SU-DHL-6 (cell line): ENCODE measurements around the gene MLLT10.
"Not testable (repeated sequence)": the region's sequence is repeated elsewhere in the genome, so short reads cannot be mapped to it uniquely, and the experiment has no call there.

ENCODE experiments used
- H2AFZ ChIP-seq: fragments of 200-600 bp; sonication (generic); 2 replicates; pipeline ENCODE4 v1.6.1; 2014; ENCODE audit warnings: low read depth, mild to moderate bottlenecking, moderate library complexity, mixed read lengths, antibody characterized with exemption, low read length; ENCODE audit not compliant: severe bottlenecking
- H3F3A ChIP-seq: fragments of 200-600 bp; shearing (Covaris generic); 2 replicates; pipeline ENCODE4 v1.6.0; 2016; ENCODE audit warnings: antibody characterized with exemption, mild to moderate bottlenecking; ENCODE audit not compliant: insufficient read depth
- H3K27ac ChIP-seq: fragments of 200-600 bp; sonication (generic); 2 replicates; pipeline ENCODE4 v1.5.1; 2016; ENCODE audit warnings: low read depth, mild to moderate bottlenecking, low read length, moderate library complexity, mixed read lengths
- H3K27me3 ChIP-seq: fragments of 200-600 bp; sonication (generic), shearing (Covaris generic); 2 replicates; pipeline ENCODE4 v1.6.0; 2014; ENCODE audit warnings: mild to moderate bottlenecking, low read length
- H3K36me3 ChIP-seq: fragments of 200-600 bp; sonication (generic); 2 replicates; pipeline ENCODE4 v1.6.1; 2014; ENCODE audit warnings: mild to moderate bottlenecking, low read length, mixed read lengths
- H3K4me2 ChIP-seq: fragments of 300-600, 200-600 bp; shearing (Covaris generic), sonication (generic); 2 replicates; pipeline ENCODE4 v1.6.0; 2014; ENCODE audit warnings: low read length, low read depth, mild to moderate bottlenecking; ENCODE audit not compliant: poor library complexity, severe bottlenecking
- H3K4me3 ChIP-seq: fragments of 200-600 bp; sonication (generic); 2 replicates; pipeline ENCODE4 v1.5.1; 2014; ENCODE audit warnings: antibody characterized with exemption, low read length, mild to moderate bottlenecking, mixed read lengths; ENCODE audit not compliant: insufficient read depth, poor library complexity, severe bottlenecking
- H3K79me2 ChIP-seq: fragments of 200-600 bp; sonication (generic); 2 replicates; pipeline ENCODE4 v1.6.1; 2014; ENCODE audit warnings: mild to moderate bottlenecking, low read length, moderate library complexity; ENCODE audit not compliant: insufficient read depth
- H3K9ac ChIP-seq: fragments of 200-600 bp; sonication (generic); 2 replicates; pipeline ENCODE4 v1.7.0; 2014; ENCODE audit warnings: mild to moderate bottlenecking, low read length
- H3K9me2 ChIP-seq: fragments of 200-600 bp; sonication (generic); replicated peaks from 2 replicates; pipeline ENCODE4 v1.6.1; 2014; ENCODE audit warnings: low read length; ENCODE audit not compliant: insufficient read depth
- H3K9me3 ChIP-seq: fragments of 200-600 bp; sonication (generic); 2 replicates; pipeline ENCODE4 v1.6.1; 2014; ENCODE audit warnings: low read length, mixed read lengths; ENCODE audit not compliant: insufficient read depth
- H4K20me1 ChIP-seq: fragments of 200-600 bp; sonication (generic); 2 replicates; pipeline ENCODE4 v1.6.1; 2014; ENCODE audit warnings: low read depth, mild to moderate bottlenecking, antibody characterized with exemption, low read length, moderate library complexity, mixed read lengths
- CTCF ChIP-seq: fragments of 200-600 bp; sonication (generic); IDR thresholded peaks from one replicate; pipeline ENCODE4 v1.5.1; 2017; ENCODE audit warnings: antibody characterized with exemption, mild to moderate bottlenecking, low read length, moderate library complexity; ENCODE audit not compliant: insufficient read depth, poor library complexity, severe bottlenecking
- EZH2phosphoT487 ChIP-seq: fragments of 200-600 bp; sonication (generic), shearing (Covaris generic); conservative IDR thresholded peaks from 2 replicates; pipeline ENCODE4 v1.6.1; 2018; ENCODE audit warnings: mild to moderate bottlenecking, antibody characterized with exemption, low read length, moderate library complexity, mixed read lengths

The MLLT10 gene

GRCh38 chr10:21579291-21579690, 45.3 kb downstream of the MLLT10 start:
- TF ChIP-seq EZH2phosphoT487, result no peak
- no peak for TF ChIP-seq CTCF
- H3K79me2 ChIP-seq, result peaks cover 84% of the 10 kb centered on the region
- H3K27me3 ChIP-seq, result no peaks in the 10 kb centered on the region
- no peak overlapping the region for H3K4me2 ChIP-seq
- H3K9ac ChIP-seq, result no peak overlapping the region
- no peaks in the 10 kb centered on the region for H3K36me3 ChIP-seq
- no peak overlapping the region for H3K4me3 ChIP-seq
- no peaks in the 10 kb centered on the region for H3K9me3 ChIP-seq
- H4K20me1 ChIP-seq, result no peaks in the 10 kb centered on the region
- no peaks in the 10 kb centered on the region for H3F3A ChIP-seq
- no peak overlapping the region for H2AFZ ChIP-seq
- no peak overlapping the region for H3K27ac ChIP-seq
- no peaks in the 10 kb centered on the region for H3K9me2 ChIP-seq

GRCh38 chr10:21581421-21581834, 47.4 kb downstream of the MLLT10 start:
- not testable (repeated sequence) for H3K9me2 ChIP-seq, H3K27ac ChIP-seq, H3K36me3 ChIP-seq, H3K9me3 ChIP-seq, H3F3A ChIP-seq, H3K27me3 ChIP-seq, H3K4me2 ChIP-seq, H3K9ac ChIP-seq, H2AFZ ChIP-seq, H3K4me3 ChIP-seq, H4K20me1 ChIP-seq
- H3K79me2 ChIP-seq, result peaks cover 74% of the 10 kb centered on the region

- no peak overlapping the region for H3K9ac ChIP-seq
- H3K27ac ChIP-seq, result no peak overlapping the region
- peaks cover 15% of the 10 kb centered on the region; the same call in 1 of the 2 replicates for H3K36me3 ChIP-seq
- TF ChIP-seq CTCF (no peak), EZH2phosphoT487 (no peak)
- no peak overlapping the region for H3K4me2 ChIP-seq
- no peaks in the 10 kb centered on the region for H4K20me1 ChIP-seq
- H3K9me2 ChIP-seq, result no peaks in the 10 kb centered on the region
- H3K4me3 ChIP-seq, result no peak overlapping the region
- no peak overlapping the region for H2AFZ ChIP-seq
- H3K79me2 ChIP-seq, result peaks cover 50% of the 10 kb centered on the region
- H3K9me3 ChIP-seq, result no peaks in the 10 kb centered on the region
- peaks cover 3% of the 10 kb centered on the region; the same call in 1 of the 2 replicates for H3F3A ChIP-seq
- no peaks in the 10 kb centered on the region for H3K27me3 ChIP-seq
These were observed 51.0 kb downstream of the MLLT10 start for GRCh38 chr10:21584834-21585530.

- peaks cover 46% of the 10 kb centered on the region for H3K79me2 ChIP-seq
- H3K9me3 ChIP-seq, result no peaks in the 10 kb centered on the region
- no peaks in the 10 kb centered on the region for H4K20me1 ChIP-seq
- no peak overlapping the region for H3K4me2 ChIP-seq
- peaks cover 3% of the 10 kb centered on the region; the same call in 1 of the 2 replicates for H3F3A ChIP-seq
- no peaks in the 10 kb centered on the region for H3K27me3 ChIP-seq
- no peaks in the 10 kb centered on the region for H3K9me2 ChIP-seq
- H2AFZ ChIP-seq, result no peak overlapping the region
- H3K4me3 ChIP-seq, result no peak overlapping the region
- no peak for TF ChIP-seq CTCF
- no peak for TF ChIP-seq EZH2phosphoT487
- H3K9ac ChIP-seq, result no peak overlapping the region
- H3K27ac ChIP-seq, result no peak overlapping the region
- peaks cover 15% of the 10 kb centered on the region; the same call in 1 of the 2 replicates for H3K36me3 ChIP-seq
These were observed 53.4 kb downstream of the MLLT10 start for GRCh38 chr10:21587391-21587790.

- peaks cover 45% of the 10 kb centered on the region for H3K79me2 ChIP-seq
- not testable (repeated sequence) for H3K9me2 ChIP-seq
These were observed 54.1 kb downstream of the MLLT10 start for GRCh38 chr10:21588159-21588558.

More at GRCh38 chr10:21588159-21588558, 54.1 kb downstream of the MLLT10 start:
- H3K27ac ChIP-seq, H3K9ac ChIP-seq, H2AFZ ChIP-seq, H3K27me3 ChIP-seq, H3K4me3 ChIP-seq, H3K4me2 ChIP-seq, H4K20me1 ChIP-seq, H3F3A ChIP-seq, H3K9me3 ChIP-seq: not testable (repeated sequence)
- peaks cover 15% of the 10 kb centered on the region; the same call in 1 of the 2 replicates for H3K36me3 ChIP-seq
